Measurements from ENCODE around the gene NGLY1. TPM values are rescaled to one million over a fixed set of nuclear protein-coding genes. Genes with fewer than 3 reads are reported as not detected.

NGLY1 gene
- total RNA-seq, 4 donors from 2014 or later = 61.5 to 73.3 (median 68.6) TPM

- intact Hi-C loops (cut with DNase I; ENCODE audit: low total_unique reads) (no loop called here), in situ Hi-C loops (cut with MboI; ENCODE audit: low sequenced_read_pairs in 4 of 4) (no loop called here)
- no peaks in the 10 kb centered on the region for H3K9me3 ChIP-seq
- no peaks in the 10 kb centered on the region for H3K4me1 ChIP-seq
- H3K27ac ChIP-seq = no peak overlapping the region
- H3K36me3 ChIP-seq = no peaks in the 10 kb centered on the region
- TF ChIP-seq POLR2A (IDR thresholded peaks at IDR 0.05) (no peak), CTCF (IDR thresholded peaks at IDR 0.05 in 4 of 5, conservative IDR thresholded peaks at IDR 0.05 in 1 of 5) (no peak)
- no peak for DNase-seq
- H3K4me3 ChIP-seq = no peak overlapping the region
- H3K27me3 ChIP-seq = no peaks in the 10 kb centered on the region
- ATAC-seq = no peak
Observed at GRCh38 chr3:25683410-25683809, 99.8 kb downstream of the NGLY1 start.

DNA sequence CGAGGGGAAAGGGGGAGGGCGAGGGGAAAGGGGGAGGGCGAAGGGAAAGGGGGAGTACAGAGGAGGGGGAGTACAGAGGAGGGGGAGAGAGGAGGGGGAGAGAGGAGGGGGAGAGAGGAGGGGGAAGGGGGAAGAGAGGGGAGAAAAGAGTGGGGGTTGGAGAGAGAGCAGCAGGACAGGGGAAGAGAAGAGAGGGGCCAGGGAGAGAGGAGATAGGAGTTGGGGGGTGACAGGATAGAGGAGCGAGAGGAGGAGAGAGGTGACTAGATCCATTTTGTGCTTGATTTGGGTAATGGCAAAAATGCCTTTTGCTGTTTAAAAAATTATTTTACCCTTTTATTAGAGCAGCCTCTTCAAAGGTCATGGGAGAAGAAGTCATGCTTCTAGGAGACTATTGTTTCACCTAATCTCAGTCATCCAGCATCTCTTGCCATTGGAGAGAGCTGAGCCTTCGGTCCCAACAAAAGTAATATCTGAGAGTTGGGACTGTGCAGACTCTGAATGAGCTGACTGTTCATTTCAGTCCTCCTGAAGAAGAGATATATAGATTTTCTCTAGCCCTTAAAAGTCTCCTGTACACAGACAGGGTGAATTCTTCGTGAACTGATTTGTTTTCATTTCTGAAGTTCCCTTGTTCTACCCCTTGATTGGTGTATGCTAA, 103.5 kb downstream of the NGLY1 start:
- in situ Hi-C loops (cut with MboI; ENCODE audit: low sequenced_read_pairs in 4 of 4) (no loop called here), intact Hi-C loops (cut with DNase I; ENCODE audit: low total_unique reads) (no loop called here)
- no peak for TF ChIP-seq CTCF (IDR thresholded peaks at IDR 0.05 in 4 of 5, conservative IDR thresholded peaks at IDR 0.05 in 1 of 5)
- no peak for TF ChIP-seq POLR2A (IDR thresholded peaks at IDR 0.05)

GRCh38 chr3:25679166-25679565, 104.1 kb downstream of the NGLY1 start:
- no peak for DNase-seq
- intact Hi-C loops (cut with DNase I; ENCODE audit: low total_unique reads) = no loop called here

More for the DNA sequence above, 103.5 kb downstream of the NGLY1 start:
- H3K36me3 ChIP-seq = no peaks in the 10 kb centered on the region
- H3K4me1 ChIP-seq = no peaks in the 10 kb centered on the region
- no peaks in the 10 kb centered on the region for H3K27me3 ChIP-seq
- no peaks in the 10 kb centered on the region for H3K9me3 ChIP-seq
- ATAC-seq (no peak), DNase-seq (no peak)
- no peak overlapping the region for H3K27ac ChIP-seq
- no peak overlapping the region for H3K4me3 ChIP-seq

DNA sequence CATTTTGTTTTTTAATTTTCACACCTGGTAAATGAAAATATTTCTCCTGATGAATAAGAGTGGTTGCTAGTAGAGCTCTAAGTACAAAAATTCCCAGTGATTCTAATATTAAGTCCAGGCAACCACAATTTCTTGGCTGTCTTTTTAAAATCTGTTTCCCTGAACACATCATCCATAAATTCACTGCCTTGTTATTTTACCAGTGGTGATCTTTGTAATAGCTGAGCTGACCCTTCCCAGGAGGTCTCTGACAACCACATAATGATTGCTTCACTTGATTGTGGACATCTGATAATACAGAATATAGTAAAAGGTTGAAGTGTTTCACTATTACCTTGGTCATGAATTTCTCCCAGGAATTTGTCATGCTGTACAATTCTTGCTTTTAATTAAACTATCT, 104.7 kb downstream of the NGLY1 start:
- in situ Hi-C loops (cut with MboI; ENCODE audit: low sequenced_read_pairs in 4 of 4) = no loop called here
- no peak for ATAC-seq

More at GRCh38 chr3:25679166-25679565, 104.1 kb downstream of the NGLY1 start:
- no peak overlapping the region for H3K27ac ChIP-seq
- no peaks in the 10 kb centered on the region for H3K4me1 ChIP-seq
- H3K27me3 ChIP-seq = no peaks in the 10 kb centered on the region
- TF ChIP-seq CTCF (IDR thresholded peaks at IDR 0.05 in 4 of 5, conservative IDR thresholded peaks at IDR 0.05 in 1 of 5) = no peak
- TF ChIP-seq POLR2A (IDR thresholded peaks at IDR 0.05) = no peak
- H3K9me3 ChIP-seq = no peaks in the 10 kb centered on the region
- no peak overlapping the region for H3K4me3 ChIP-seq
- ATAC-seq = no peak
- H3K36me3 ChIP-seq = no peaks in the 10 kb centered on the region
- in situ Hi-C loops (cut with MboI; ENCODE audit: low sequenced_read_pairs in 4 of 4) = no loop called here

More for the DNA sequence above, 104.7 kb downstream of the NGLY1 start:
- H3K36me3 ChIP-seq = no peaks in the 10 kb centered on the region
- no peak for TF ChIP-seq POLR2A (IDR thresholded peaks at IDR 0.05)
- TF ChIP-seq CTCF (IDR thresholded peaks at IDR 0.05 in 4 of 5, conservative IDR thresholded peaks at IDR 0.05 in 1 of 5) = no peak
- intact Hi-C loops (cut with DNase I; ENCODE audit: low total_unique reads) = no loop called here
- H3K4me3 ChIP-seq = no peak overlapping the region
- no peaks in the 10 kb centered on the region for H3K27me3 ChIP-seq
- no peaks in the 10 kb centered on the region for H3K9me3 ChIP-seq
- no peaks in the 10 kb centered on the region for H3K4me1 ChIP-seq
- H3K27ac ChIP-seq = no peak overlapping the region
- DNase-seq = no peak

All from gastrocnemius medialis (tissue), 4 donors.